H1 (cell line): ENCODE data around the gene TLE5. TPM values are rescaled to one million over a fixed set of nuclear protein-coding genes. Genes with fewer than 3 reads are reported as not detected.

Source experiments
- CHD7 ChIP-seq: fragments of 300-600 bp; sonication (generic); IDR thresholded peaks from 2 replicates; pipeline ENCODE4 v1.7.1; 2012; ENCODE audit warnings: low read length, moderate library complexity, mild to moderate bottlenecking, inconsistent platforms; ENCODE audit not compliant: insufficient replicate concordance
- JUN ChIP-seq: IDR thresholded peaks from 2 replicates; pipeline ENCODE4 v1.6.1; 2011; ENCODE audit warnings: low read depth, mild to moderate bottlenecking, improper control_type of control experiment, low read length
- NANOG ChIP-seq: IDR thresholded peaks from 2 replicates; pipeline ENCODE4 v1.6.1; 2011; ENCODE audit warnings: low read length, low read depth, mild to moderate bottlenecking, inconsistent platforms; ENCODE audit not compliant: insufficient read depth, poor library complexity, severe bottlenecking
- SRF ChIP-seq: IDR thresholded peaks from 2 replicates; pipeline ENCODE4 v1.6.1; 2011; ENCODE audit warnings: mild to moderate bottlenecking, low read depth, low read length, moderate library complexity
- polyA plus RNA-seq, 7 experiments: library from polyadenylated mRNA; depleted of rRNA in 3 of 7; stranded (reverse) in 5 of 7; unstranded in 2 of 7; fragments of >200 nt in 5 of 7; fragments of 200-250 nt in 2 of 7; gene quantifications; 1 replicate in 5 of 7; 2 replicates in 1 of 7; 4 replicates in 1 of 7; pipeline versions ENCODE4 v1.2.1 to v1.2.3, GENCODE V29; 2011 to 2013; ENCODE audit warnings: missing spikeins in 2 of 7, mixed read lengths in 2 of 7
- total RNA-seq: library from RNA; stranded (reverse); fragmentation: NEBNext Ultra II Directional; extraction: Animal tissue kit (Norgen Biotek cat#: 25700); gene quantifications from 2 replicates; pipeline ENCODE4 v1.2.1, GENCODE V29; 2021

The TLE5 gene
- total and polyA plus RNA-seq, 2 of the 8 experiments (the other 6 are each of a cell fraction or from before 2014, with no cell fraction given): 187 to 285 TPM

GRCh38 chr19:3064011-3064330 is 1.7 kb upstream of the TLE5 start (continued):
- TF ChIP-seq CHD7 (no peak), JUN (no peak), NANOG (no peak), SRF (no peak)
